Thymus (tissue), 11 donors: ENCODE measurements around the gene SPATA2. TPM values are rescaled to one million over a fixed set of nuclear protein-coding genes. Genes with fewer than 3 reads are reported as not detected.

Source experiments
- DNase-seq, 9 donors: peaks; one replicate each; pipeline ENCODE4 v3.0.0-alpha.2; 2013; ENCODE audit warnings: low spot score in 9 of 9, low read depth in 6 of 9, missing footprints in 1 of 9
- H3K27ac ChIP-seq, 2 donors: one replicate each; pipeline ENCODE4 v1.5.1; 2013; ENCODE audit warnings: control low read depth in 1 of 2, low read depth in 1 of 2, low read length in 1 of 2, mild to moderate bottlenecking in 1 of 2, moderate library complexity in 1 of 2
- H3K27me3 ChIP-seq, 2 donors: one replicate each; pipeline ENCODE4 v1.5.1; 2013; ENCODE audit warnings: low read length in 1 of 2; ENCODE audit not compliant: control insufficient read depth in 2 of 2, insufficient read depth in 1 of 2
- H3K36me3 ChIP-seq, 2 donors: one replicate each; pipeline ENCODE4 v1.5.1; 2013; ENCODE audit warnings: low read length in 1 of 2, mild to moderate bottlenecking in 1 of 2, moderate library complexity in 1 of 2; ENCODE audit not compliant: control insufficient read depth in 2 of 2, insufficient read depth in 2 of 2
- H3K4me1 ChIP-seq, 2 donors: one replicate each; pipeline ENCODE4 v1.5.1; 2013; ENCODE audit warnings: low read length in 2 of 2; ENCODE audit not compliant: control insufficient read depth in 2 of 2, insufficient read depth in 2 of 2
- H3K4me3 ChIP-seq, 2 donors: one replicate each; pipeline ENCODE4 v1.5.1; 2013; ENCODE audit warnings: low read length in 2 of 2, control low read depth in 1 of 2, mild to moderate bottlenecking in 1 of 2
- H3K9me3 ChIP-seq, 2 donors: one replicate each; pipeline ENCODE4 v1.5.1; 2013; ENCODE audit warnings: low read length in 1 of 2, mild to moderate bottlenecking in 1 of 2; ENCODE audit not compliant: control insufficient read depth in 2 of 2, insufficient read depth in 1 of 2
- WGBS: extraction: QIAGEN DNeasy Blood & Tissue Kit; methylation state at CpG from one replicate; pipeline ENCODE4 v1.1.7; 2013; 5-methylcytosine and 5-hydroxymethylcytosine counted together
- polyA plus RNA-seq: library from polyadenylated mRNA; stranded (reverse); fragments of 200-250 nt; gene quantifications from one replicate; pipeline ENCODE4 v1.2.3, GENCODE V29; 2013
- total RNA-seq: library from RNA; stranded (reverse); fragments of 120-200 nt; gene quantifications from one replicate; pipeline ENCODE4 v1.2.4, GENCODE V29; 2013
- donor health status: healthy.

SPATA2 gene
- total and polyA plus RNA-seq, 2 donors = 1.7 to 3.3 TPM

GRCh38 chr20:49889935-49890333 is 25.4 kb downstream of the SPATA2 start:
- WGBS = 87% methylated on average over 9 of the region's 9 CpGs
- H3K36me3 ChIP-seq = peaks cover 40 to 46% of the 10 kb centered on the region in 2 donors
- no peaks in the 10 kb centered on the region for H3K27me3 ChIP-seq
- no peaks in the 10 kb centered on the region for H3K9me3 ChIP-seq
- H3K4me3 ChIP-seq = no peak overlapping the region
- H3K27ac ChIP-seq = no peak overlapping the region
- H3K4me1 ChIP-seq = peaks cover 0 to 2% of the 10 kb centered on the region in 2 donors
- DNase-seq = no peak

GRCh38 chr20:49889001-49889934 is 26.1 kb downstream of the SPATA2 start:
- H3K36me3 ChIP-seq = peaks cover 47 to 51% of the 10 kb centered on the region in 2 donors
- H3K27me3 ChIP-seq = no peaks in the 10 kb centered on the region
- no peak overlapping the region for H3K27ac ChIP-seq
- H3K4me3 ChIP-seq = no peak overlapping the region
- no peak for DNase-seq
- WGBS = 86% methylated on average over 9 of the region's 9 CpGs
- H3K9me3 ChIP-seq = no peaks in the 10 kb centered on the region
- peaks cover 0 to 2% of the 10 kb centered on the region in 2 donors for H3K4me1 ChIP-seq

- Histone ChIP-seq H3K36me3 (peaks cover 53 to 60% of the 10 kb centered on the region in 2 donors), H3K4me3 (no peak overlapping the region), H3K27ac (no peak overlapping the region), H3K9me3 (no peaks in the 10 kb centered on the region), H3K4me1 (peaks cover 0 to 2% of the 10 kb centered on the region in 2 donors), H3K27me3 (no peaks in the 10 kb centered on the region)
- peak in 8 of 9 donors; percentile 17 to 64 (median 43) for DNase-seq
- WGBS = 90% methylated on average over 18 of the region's 18 CpGs
Measured at GRCh38 chr20:49888212-49889000, 26.9 kb downstream of the SPATA2 start.

GRCh38 chr20:49887251-49888211 is 27.8 kb downstream of the SPATA2 start:
- DNase-seq = no peak
- Histone ChIP-seq H3K27ac (peak overlapping the region in 1 of 2 donors; percentile 37), H3K9me3 (no peaks in the 10 kb centered on the region), H3K4me1 (peaks cover 0 to 2% of the 10 kb centered on the region in 2 donors), H3K36me3 (peaks cover 56 to 63% of the 10 kb centered on the region in 2 donors), H3K27me3 (no peaks in the 10 kb centered on the region), H3K4me3 (no peak overlapping the region)
- 95% methylated on average over 32 of the region's 32 CpGs for WGBS

GRCh38 chr20:49886571-49887213 is 28.6 kb downstream of the SPATA2 start:
- 96% methylated on average over 30 of the region's 30 CpGs for WGBS
- Histone ChIP-seq H3K9me3 (no peaks in the 10 kb centered on the region), H3K4me1 (peaks cover 0 to 2% of the 10 kb centered on the region in 2 donors), H3K27ac (no peak overlapping the region), H3K4me3 (no peak overlapping the region), H3K27me3 (no peaks in the 10 kb centered on the region), H3K36me3 (peaks cover 62 to 70% of the 10 kb centered on the region in 2 donors)
- no peak for DNase-seq

- H3K4me1 ChIP-seq = peaks cover 0 to 4% of the 10 kb centered on the region in 2 donors
- peaks cover 67 to 71% of the 10 kb centered on the region in 2 donors for H3K36me3 ChIP-seq
- WGBS = 97% methylated on average over 16 of the region's 16 CpGs
Measured at GRCh38 chr20:49885558-49886332, 29.6 kb downstream of the SPATA2 start.

GRCh38 chr20:49883246-49883802 is 32.0 kb downstream of the SPATA2 start:
- H3K4me3 ChIP-seq = no peak overlapping the region
- H3K27ac ChIP-seq = no peak overlapping the region
- WGBS = 96% methylated on average over 10 of the region's 10 CpGs
- no peaks in the 10 kb centered on the region for H3K27me3 ChIP-seq
- DNase-seq = no peak
- H3K9me3 ChIP-seq = no peaks in the 10 kb centered on the region
- peaks cover 0 to 4% of the 10 kb centered on the region in 2 donors for H3K4me1 ChIP-seq
- H3K36me3 ChIP-seq = peaks cover 67 to 77% of the 10 kb centered on the region in 2 donors

More at GRCh38 chr20:49885558-49886332, 29.6 kb downstream of the SPATA2 start:
- DNase-seq = no peak
- Histone ChIP-seq H3K4me3 (no peak overlapping the region), H3K27me3 (no peaks in the 10 kb centered on the region), H3K9me3 (no peaks in the 10 kb centered on the region), H3K27ac (no peak overlapping the region)
